ENCODE results near the gene PGAM1.

Gene PGAM1

GRCh38 chr10:97482381-97482780 is 56.4 kb downstream of the PGAM1 start:
- in situ Hi-C loops (cut with HindIII; ENCODE audit: low pct_ligation_motif_present, low pct_unique_long_range_greater_than_20kb, low sequenced_read_pairs), result no loop called here
- no peak for DNase-seq

All from ACHN (cell line).